Left lung (tissue), 10 donors: ENCODE results near the gene GAREM2. TPM values are rescaled to one million over a fixed set of nuclear protein-coding genes. Genes with fewer than 3 reads are reported as not detected.

Source experiments
- ATAC-seq: fragments of 200-7000 bp; cut with Tn5 transposase; one replicate; pipeline ENCODE4 v1.9.1; 2020; ENCODE audit warnings: moderate library complexity
- DNase-seq, 4 donors: peaks; one replicate each; pipeline ENCODE4 v3.0.0-alpha.2; 2013 to 2020
- H3K27ac ChIP-seq, 2 donors: fragments of 200-600 bp; sonication (generic) in 1 of 2; one replicate each; pipeline versions ENCODE4 v1.5.0 to v1.8.0; 2020 to 2021
- H3K27me3 ChIP-seq, 2 donors: fragments of 200-600 bp; sonication (generic) in 1 of 2; one replicate each; pipeline versions ENCODE4 v1.5.0 to v1.8.0; 2020 to 2021
- H3K36me3 ChIP-seq, 2 donors: fragments of 200-600 bp; sonication (generic) in 1 of 2; one replicate each; pipeline versions ENCODE4 v1.5.0 to v1.8.0; 2020 to 2021
- H3K4me1 ChIP-seq, 2 donors: fragments of 200-600 bp; one replicate each; pipeline ENCODE4 v1.8.0; 2021
- H3K4me3 ChIP-seq, 2 donors: fragments of 200-600 bp; sonication (generic) in 1 of 2; one replicate each; pipeline versions ENCODE4 v1.5.0 to v1.8.0; 2020 to 2021; ENCODE audit warnings: mild to moderate bottlenecking in 1 of 2
- H3K9me3 ChIP-seq, 2 donors: fragments of 200-600 bp; sonication (generic) in 1 of 2; one replicate each; pipeline versions ENCODE4 v1.5.0 to v1.8.0; 2020 to 2021
- intact Hi-C, 2 donors: fragments of 100-400 bp; cut with DNase I; formaldehyde crosslinking; loops; one replicate each; pipeline versions ENCODE4 v1.11.2 to v1.14.2; 2022
- polyA plus RNA-seq, 6 donors: library from polyadenylated mRNA; unstranded; fragments of 120-200 nt; gene quantifications; one replicate each; pipeline ENCODE4 v1.2.1, GENCODE V29; 2013; ENCODE audit not compliant: insufficient read length in 6 of 6
- total RNA-seq, 2 donors: library from RNA; stranded (reverse); fragmentation: NEBNext Ultra II Directional; extraction: Animal tissue kit (Norgen Biotek cat#: 25700); gene quantifications; one replicate each; pipeline ENCODE4 v1.2.1, GENCODE V29; 2021
- TF ChIP-seq, protein P1 (sequence below), 2 donors: fragments of 200-600 bp; sonication (generic) in 1 of 2; IDR thresholded peaks; one replicate each; pipeline versions ENCODE4 v1.5.0 to v1.8.0; 2021; ENCODE audit warnings: antibody characterized with exemption in 2 of 2
- donor health status: DM: no; HTN: yes; CAD: no.
- donor health status: DM: no; HTN: no; CAD: no.

Gene GAREM2
- total and polyA plus RNA-seq, 8 donors, result 2.4 to 12.2 (median 7.4) TPM

DNA sequence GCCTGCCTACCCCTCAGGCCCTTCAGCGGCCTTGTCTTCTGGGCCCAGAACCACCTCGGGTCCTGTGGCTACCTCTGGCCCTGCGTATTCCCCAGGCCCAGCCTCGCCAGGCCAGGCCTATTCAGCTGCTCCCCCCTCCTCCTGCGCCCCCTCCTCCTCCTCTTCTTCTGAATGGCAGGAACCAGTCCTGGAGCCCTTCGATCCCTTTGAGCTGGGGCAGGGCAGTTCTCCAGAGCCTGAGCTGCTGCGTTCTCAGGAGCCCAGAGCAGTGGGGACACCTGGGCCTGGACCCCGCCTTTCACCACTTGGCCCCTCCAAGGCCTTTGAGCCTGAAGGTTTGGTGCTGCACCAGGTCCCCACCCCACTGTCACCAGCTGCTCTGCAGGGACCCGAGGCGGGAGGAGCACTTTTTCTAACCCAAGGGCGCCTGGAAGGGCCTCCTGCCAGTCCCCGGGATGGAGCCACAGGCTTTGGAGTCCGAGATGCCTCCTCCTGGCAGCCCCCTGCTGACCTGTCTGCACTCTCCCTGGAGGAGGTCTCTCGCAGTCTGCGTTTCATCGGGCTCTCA lies 14.7 kb downstream of the GAREM2 start:
- ATAC-seq, result no peak
- H3K27ac ChIP-seq, result no peak overlapping the region
- peaks cover 0 to 32% of the 10 kb centered on the region in 2 donors for H3K36me3 ChIP-seq
- peaks cover 0 to 22% of the 10 kb centered on the region in 2 donors for H3K4me1 ChIP-seq
- TF ChIP-seq, protein P1, sequence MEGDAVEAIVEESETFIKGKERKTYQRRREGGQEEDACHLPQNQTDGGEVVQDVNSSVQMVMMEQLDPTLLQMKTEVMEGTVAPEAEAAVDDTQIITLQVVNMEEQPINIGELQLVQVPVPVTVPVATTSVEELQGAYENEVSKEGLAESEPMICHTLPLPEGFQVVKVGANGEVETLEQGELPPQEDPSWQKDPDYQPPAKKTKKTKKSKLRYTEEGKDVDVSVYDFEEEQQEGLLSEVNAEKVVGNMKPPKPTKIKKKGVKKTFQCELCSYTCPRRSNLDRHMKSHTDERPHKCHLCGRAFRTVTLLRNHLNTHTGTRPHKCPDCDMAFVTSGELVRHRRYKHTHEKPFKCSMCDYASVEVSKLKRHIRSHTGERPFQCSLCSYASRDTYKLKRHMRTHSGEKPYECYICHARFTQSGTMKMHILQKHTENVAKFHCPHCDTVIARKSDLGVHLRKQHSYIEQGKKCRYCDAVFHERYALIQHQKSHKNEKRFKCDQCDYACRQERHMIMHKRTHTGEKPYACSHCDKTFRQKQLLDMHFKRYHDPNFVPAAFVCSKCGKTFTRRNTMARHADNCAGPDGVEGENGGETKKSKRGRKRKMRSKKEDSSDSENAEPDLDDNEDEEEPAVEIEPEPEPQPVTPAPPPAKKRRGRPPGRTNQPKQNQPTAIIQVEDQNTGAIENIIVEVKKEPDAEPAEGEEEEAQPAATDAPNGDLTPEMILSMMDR (IDR thresholded peaks at IDR 0.05), result no peak
- intact Hi-C loops, result no loop called here
- H3K27me3 ChIP-seq, result peaks cover 0 to 27% of the 10 kb centered on the region in 2 donors
- DNase-seq, result no peak
- no peak overlapping the region for H3K4me3 ChIP-seq
- no peaks in the 10 kb centered on the region for H3K9me3 ChIP-seq

DNA sequence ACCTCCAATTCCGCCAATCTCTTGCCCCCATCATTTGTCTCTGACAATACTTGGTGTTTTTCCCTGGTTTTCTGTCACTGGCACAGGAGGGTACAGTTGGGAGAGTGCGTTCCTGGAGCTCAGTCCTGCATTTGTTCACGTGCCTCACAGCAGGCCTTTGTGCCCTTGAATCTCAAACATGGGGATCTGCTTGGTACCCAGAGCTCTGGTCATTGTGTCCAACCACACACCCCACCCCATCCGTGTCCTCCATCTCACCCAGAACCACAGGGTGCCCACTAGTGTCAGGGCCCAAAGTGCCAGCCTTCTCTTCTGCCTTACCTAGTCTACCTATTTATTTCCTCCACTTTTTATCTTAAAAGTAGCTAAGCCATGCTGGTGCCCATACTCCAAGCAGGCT lies 16.2 kb downstream of the GAREM2 start:
- Histone ChIP-seq H3K36me3 (peaks cover 0 to 47% of the 10 kb centered on the region in 2 donors), H3K4me1 (peaks cover 0 to 22% of the 10 kb centered on the region in 2 donors), H3K27me3 (peaks cover 0 to 17% of the 10 kb centered on the region in 2 donors), H3K4me3 (no peak overlapping the region), H3K27ac (no peak overlapping the region), H3K9me3 (no peaks in the 10 kb centered on the region)
- ATAC-seq (no peak), DNase-seq (no peak)
- TF ChIP-seq, protein P1 (IDR thresholded peaks at IDR 0.05), result no peak
- intact Hi-C loops, result no loop called here

DNA sequence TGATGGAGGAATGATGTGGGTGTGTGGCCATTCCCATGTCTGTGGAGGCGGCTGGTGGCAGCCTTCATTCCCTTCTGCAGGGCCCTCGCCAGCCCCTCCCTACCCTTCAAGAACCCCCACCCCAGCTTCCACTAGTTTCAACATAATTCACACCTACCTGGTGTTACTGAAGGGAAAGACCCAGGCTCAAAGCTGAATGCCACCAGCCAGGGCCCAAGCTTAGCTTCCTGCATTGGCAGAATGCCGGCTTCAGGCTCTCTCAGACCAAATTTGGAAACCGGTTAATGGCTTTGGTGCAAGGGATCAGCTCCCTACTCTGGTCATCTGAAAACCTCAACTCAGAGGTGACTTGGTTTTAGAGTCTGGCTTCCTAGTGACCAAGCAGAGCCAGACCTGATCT lies 16.9 kb downstream of the GAREM2 start:
- Histone ChIP-seq H3K9me3 (no peaks in the 10 kb centered on the region), H3K36me3 (peaks cover 0 to 54% of the 10 kb centered on the region in 2 donors), H3K27me3 (peaks cover 0 to 12% of the 10 kb centered on the region in 2 donors), H3K4me3 (no peak overlapping the region), H3K4me1 (peaks cover 0 to 16% of the 10 kb centered on the region in 2 donors), H3K27ac (no peak overlapping the region)
- DNase-seq (no peak), ATAC-seq (no peak)
- intact Hi-C loops, result no loop called here
- TF ChIP-seq, protein P1 (IDR thresholded peaks at IDR 0.05), result no peak

DNA sequence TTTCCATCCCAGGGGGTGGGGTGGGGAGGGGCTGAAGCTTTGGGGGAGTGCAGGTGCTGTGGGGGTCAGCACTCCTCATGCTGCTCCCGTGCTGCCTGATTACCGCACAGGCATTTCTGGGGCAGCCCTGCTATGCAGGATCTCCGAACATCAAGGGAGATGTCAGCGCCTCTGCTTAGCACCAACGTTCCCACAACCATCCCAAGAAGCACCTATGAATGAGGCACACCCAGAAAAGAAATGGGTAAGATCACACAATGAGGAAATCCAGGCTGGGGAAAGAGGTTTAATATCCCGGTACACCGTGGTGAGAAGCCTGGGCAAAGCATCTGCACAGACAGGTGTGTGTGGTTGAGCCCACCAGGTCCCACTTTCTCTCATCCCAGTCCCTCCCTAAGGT lies 17.5 kb downstream of the GAREM2 start:
- TF ChIP-seq, protein P1 (IDR thresholded peaks at IDR 0.05), result no peak
- ATAC-seq (no peak), DNase-seq (no peak)
- no peak overlapping the region for H3K4me3 ChIP-seq
- peaks cover 0 to 11% of the 10 kb centered on the region in 2 donors for H3K4me1 ChIP-seq
- H3K36me3 ChIP-seq, result peaks cover 0 to 60% of the 10 kb centered on the region in 2 donors
- H3K27ac ChIP-seq, result no peak overlapping the region
- H3K9me3 ChIP-seq, result no peaks in the 10 kb centered on the region
- intact Hi-C loops, result no loop called here
- H3K27me3 ChIP-seq, result peaks cover 0 to 7% of the 10 kb centered on the region in 2 donors

DNA sequence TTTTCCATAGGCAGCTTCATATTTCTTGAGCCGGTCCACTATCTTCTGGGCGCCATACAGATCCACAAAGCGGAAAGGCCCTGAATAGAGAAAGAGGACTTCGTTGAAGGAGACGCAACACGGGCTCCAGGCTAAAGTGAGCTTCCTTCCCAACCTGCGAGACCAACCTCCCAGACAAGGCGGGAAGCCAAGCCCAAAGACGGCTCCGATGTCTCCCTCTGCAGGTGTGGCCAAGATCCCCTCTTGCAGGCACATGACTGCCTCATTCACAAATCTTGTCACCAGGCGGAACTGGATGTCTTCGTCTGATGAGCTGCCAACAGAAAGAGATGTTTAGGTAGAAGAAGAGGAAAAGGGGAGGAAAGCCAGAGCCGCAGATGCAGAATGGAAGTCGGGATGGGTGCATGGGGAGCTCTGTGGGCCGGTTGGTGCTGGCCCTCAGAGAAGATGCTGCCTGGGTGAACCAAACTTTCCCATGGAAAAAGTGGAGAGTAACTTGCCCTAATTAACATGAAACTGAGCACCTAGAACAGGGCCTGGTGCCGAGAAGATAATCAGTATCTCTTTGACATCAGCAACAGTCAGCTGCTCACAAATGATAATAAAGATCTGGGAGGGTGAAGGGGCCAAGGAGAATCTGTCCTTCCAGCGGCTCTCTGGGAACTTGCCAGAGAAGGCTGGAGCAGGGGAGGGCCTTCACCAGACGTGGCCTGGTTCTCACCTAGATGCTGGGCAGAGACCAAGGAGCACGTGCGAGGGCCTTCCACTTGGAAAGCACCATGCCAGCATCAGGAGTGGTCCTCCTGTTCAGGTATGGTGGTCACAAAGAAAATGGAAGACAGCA lies 18.6 kb downstream of the GAREM2 start:
- Histone ChIP-seq H3K9me3 (no peaks in the 10 kb centered on the region), H3K4me1 (peaks cover 0 to 1% of the 10 kb centered on the region in 2 donors), H3K36me3 (peaks cover 0 to 72% of the 10 kb centered on the region in 2 donors), H3K27ac (no peak overlapping the region), H3K4me3 (no peak overlapping the region), H3K27me3 (no peaks in the 10 kb centered on the region)
- intact Hi-C loops, result no loop called here
- no peak for ATAC-seq
- TF ChIP-seq, protein P1 (IDR thresholded peaks at IDR 0.05), result no peak
- no peak for DNase-seq
